Adrenal gland (tissue), 12 donors: ENCODE measurements around the gene AHDC1. TPM values are rescaled to one million over a fixed set of nuclear protein-coding genes. Genes with fewer than 3 reads are reported as not detected.
A peak's percentile ranks its signal among the peaks of the same experiment; 100 is the strongest.

Source experiments
- DNase-seq, 7 donors: peaks; one replicate each; pipeline ENCODE4 v3.0.0-alpha.2; 2019 to 2020
- H3K27ac ChIP-seq, 5 donors: fragments of 200-600 bp; sonication (generic) in 4 of 5; 1 replicate in 3 of 5; 2 replicates in 2 of 5; pipeline versions ENCODE4 v1.5.1 to v1.8.0; 2016 to 2020; ENCODE audit warnings: mild to moderate bottlenecking in 1 of 5
- H3K27me3 ChIP-seq: fragments of 200-600 bp; 2 replicates; pipeline ENCODE4 v1.8.0; 2021
- H3K36me3 ChIP-seq, 2 donors: fragments of 200-600 bp; replicated peaks in 1 of 2; 1 replicate in 1 of 2; 2 replicates in 1 of 2; pipeline versions ENCODE4 v1.5.1 to v1.8.0; 2018 to 2022
- H3K4me1 ChIP-seq, 2 donors: fragments of 200-600 bp; replicated peaks in 1 of 2; 1 replicate in 1 of 2; 2 replicates in 1 of 2; pipeline versions ENCODE4 v1.5.1 to v1.8.0; 2018 to 2021
- H3K4me3 ChIP-seq, 4 donors: fragments of 200-600 bp; sonication (generic) in 3 of 4; one replicate each; pipeline ENCODE4 v1.5.1; 2016 to 2018
- H3K9me3 ChIP-seq, 3 donors: fragments of 200-600 bp; sonication (generic) in 1 of 3; replicated peaks in 1 of 3; 1 replicate in 2 of 3; 2 replicates in 1 of 3; pipeline versions ENCODE4 v1.5.1 to v1.8.0; 2016 to 2021
- CTCF ChIP-seq, 6 experiments: fragments of 450-650 bp in 4 of 6; fragments of 200-600 bp in 2 of 6; sonication (generic) in 1 of 6; IDR thresholded peaks; 1 replicate in 5 of 6; 2 replicates in 1 of 6; pipeline versions ENCODE4 v1.5.1 to v1.8.0; 2016 to 2021; ENCODE audit warnings: antibody characterized with exemption in 6 of 6, mild to moderate bottlenecking in 2 of 6, moderate library complexity in 1 of 6
- POLR2A ChIP-seq, 2 donors: fragments of 450-650 bp; IDR thresholded peaks; one replicate each; pipeline ENCODE4 v1.6.1; 2017; ENCODE audit warnings: antibody characterized with exemption in 2 of 2, mild to moderate bottlenecking in 2 of 2, moderate library complexity in 1 of 2
- WGBS, 4 donors: extraction: QIAGEN DNeasy Blood & Tissue Kit in 2 of 4; methylation state at CpG; one replicate each; pipeline versions ENCODE4 v1.1.5 to v1.1.7; 2013 to 2017; 5-methylcytosine and 5-hydroxymethylcytosine counted together
- intact Hi-C, 2 donors: fragments of 100-400 bp; cut with DNase I; formaldehyde crosslinking; loops; one replicate each; pipeline versions ENCODE4 v1.14.1 to v1.15.0; 2022 to 2023
- polyA plus RNA-seq, 3 donors: library from polyadenylated mRNA; stranded (reverse); fragments of 200-250 nt in 2 of 3; fragments of 350-450 nt in 1 of 3; fragmentation: Illumina TruSeq in 1 of 3; extraction: RNeasy Lipid Tissue Mini Kit (QIAGEN cat#74804) in 1 of 3; gene quantifications; one replicate each; pipeline ENCODE4 v1.2.3, GENCODE V29; 2013 to 2014
- total RNA-seq, 9 donors: library from RNA; depleted of rRNA in 4 of 9; stranded (reverse); fragments of >200 nt in 4 of 9; fragments of 120-200 nt in 1 of 9; fragmentation: NEBNext Ultra II Directional in 1 of 9; extraction: Animal tissue kit (Norgen Biotek cat#: 25700) in 1 of 9; gene quantifications; one replicate each; pipeline versions ENCODE4 v1.1.0 to v1.2.4, GENCODE V29; 2013 to 2023
- donor health status: healthy with polysubstance abuse.
- donor health status: Bipolar disorder and iron deficiency.
- donor health status: DM: yes; HTN: yes; CAD: no.
- donor health status: DM: no; HTN: no; CAD: no.
- donor health status: DM: no; HTN: no; CAD: no.
- donor health status: DM: yes; HTN: yes; CAD: no.

Gene AHDC1
- total and polyA plus RNA-seq, 12 donors: 10.4 to 111 (median 61.3) TPM

GRCh38 chr1:27560268-27561123 lies 43.4 kb downstream of the AHDC1 start:
- Histone ChIP-seq H3K27me3 (no peaks in the 10 kb centered on the region), H3K27ac (peak overlapping the region in 4 of 5 donors; percentile 71 to 96 (median 86)), H3K9me3 (no peaks in the 10 kb centered on the region), H3K4me1 (peaks cover 78 to 91% of the 10 kb centered on the region in 2 donors), H3K4me3 (no peak overlapping the region), H3K36me3 (peaks cover 0 to 12% of the 10 kb centered on the region in 2 donors)
- WGBS, 4 donors: 35 to 39% (median 36%) methylated on average over 6 to 13 of the region's 13 CpGs
- intact Hi-C loops: no loop called here
- DNase-seq: peak in 4 of 7 donors; percentile 21 to 69 (median 61)
- TF ChIP-seq POLR2A (IDR thresholded peaks at IDR 0.05): no peak
- no peak for TF ChIP-seq CTCF (IDR thresholded peaks at IDR 0.05)

- Histone ChIP-seq H3K9me3 (no peaks in the 10 kb centered on the region), H3K4me3 (no peak overlapping the region), H3K27ac (peak overlapping the region in 3 of 5 donors; percentile 86 to 96 (median 86)), H3K27me3 (no peaks in the 10 kb centered on the region), H3K36me3 (peaks cover 0 to 12% of the 10 kb centered on the region in 2 donors), H3K4me1 (peaks cover 73 to 87% of the 10 kb centered on the region in 2 donors)
- TF ChIP-seq CTCF (IDR thresholded peaks at IDR 0.05) (no peak), POLR2A (IDR thresholded peaks at IDR 0.05) (no peak)
- intact Hi-C loops: loop anchor here in 1 of 2 donors (5.0 to 10.0 kb wide), 2 partner anchors 43 to 155 kb away; partner anchors contain the start of gene AHDC1
- DNase-seq: no peak
- WGBS, 4 donors: 64 to 79% (median 67%) methylated on average over 7 to 8 of the region's 8 CpGs
These were observed 44.4 kb downstream of the AHDC1 start for GRCh38 chr1:27559466-27560030.

- no peak for TF ChIP-seq POLR2A (IDR thresholded peaks at IDR 0.05)
- TF ChIP-seq CTCF (IDR thresholded peaks at IDR 0.05): no peak
- H3K36me3 ChIP-seq: peaks cover 0 to 24% of the 10 kb centered on the region in 2 donors
- H3K9me3 ChIP-seq: no peaks in the 10 kb centered on the region
- H3K4me1 ChIP-seq: peaks cover 55 to 69% of the 10 kb centered on the region in 2 donors
- no peaks in the 10 kb centered on the region for H3K27me3 ChIP-seq
- WGBS, 4 donors: 34 to 45% (median 36%) methylated on average over 9 to 11 of the region's 11 CpGs
- no peak overlapping the region for H3K4me3 ChIP-seq
- no peak for DNase-seq
- intact Hi-C loops: loop anchor here (2.0 to 10.0 kb wide), 3 partner anchors 45 to 153 kb away; partner anchors contain the start of gene AHDC1 (in 2 of the 2)
- peak overlapping the region; percentile 11 to 96 (median 82) for H3K27ac ChIP-seq
These were observed 46.2 kb downstream of the AHDC1 start for GRCh38 chr1:27557596-27558340.
